NCI-H2029 treated with DMSO at 0.1 percent for 48 hours (cell line): ENCODE results near the gene SPRR2F.

Source experiments
- DNase-seq: peaks from one replicate; lab custom pipeline; 2025; lab: John Stamatoyannopoulos, UW

The SPRR2F gene

DNA sequence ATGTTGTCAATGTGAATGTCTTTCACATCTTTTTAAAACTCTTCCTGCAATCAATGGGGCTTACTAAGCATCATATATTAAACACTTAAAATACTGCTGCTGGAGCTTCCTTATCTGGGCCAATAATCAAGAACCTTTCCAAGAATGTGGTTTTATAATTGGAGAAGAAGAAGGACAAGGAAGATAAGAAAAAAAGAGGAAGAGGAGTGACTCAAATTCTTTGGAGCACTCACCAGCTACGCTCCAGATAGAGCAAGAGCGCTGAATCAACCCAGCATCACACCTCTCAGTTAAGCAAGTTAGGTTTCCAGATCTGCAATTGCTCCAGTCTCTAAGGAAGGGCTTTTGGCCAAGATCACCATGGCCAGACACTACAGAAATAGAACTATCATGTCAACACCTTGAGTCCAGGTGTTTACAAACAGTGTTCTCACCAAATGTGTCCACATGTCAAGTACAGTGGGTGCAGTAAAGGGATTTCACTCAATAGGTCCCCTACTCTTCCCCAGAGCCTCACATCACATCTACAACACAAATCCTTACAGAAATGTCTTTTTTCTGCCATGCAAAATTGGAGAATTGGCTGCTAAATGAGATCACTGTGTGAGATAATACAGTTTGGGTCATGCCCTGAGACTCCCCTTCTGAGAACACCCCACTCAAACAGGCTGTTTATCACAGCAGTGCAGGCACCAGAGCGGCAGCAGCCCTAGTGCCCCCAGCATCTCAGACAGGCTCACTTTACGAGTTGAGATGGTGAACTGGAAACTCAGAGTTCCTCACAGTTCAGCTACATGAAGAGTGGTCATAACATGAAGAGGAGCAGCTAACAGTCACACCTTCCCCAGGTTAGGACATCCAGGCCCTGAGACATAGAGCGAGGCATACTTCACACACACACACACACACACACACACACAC lies 40.2 kb downstream of the SPRR2F start:
- DNase-seq: no peak

DNA sequence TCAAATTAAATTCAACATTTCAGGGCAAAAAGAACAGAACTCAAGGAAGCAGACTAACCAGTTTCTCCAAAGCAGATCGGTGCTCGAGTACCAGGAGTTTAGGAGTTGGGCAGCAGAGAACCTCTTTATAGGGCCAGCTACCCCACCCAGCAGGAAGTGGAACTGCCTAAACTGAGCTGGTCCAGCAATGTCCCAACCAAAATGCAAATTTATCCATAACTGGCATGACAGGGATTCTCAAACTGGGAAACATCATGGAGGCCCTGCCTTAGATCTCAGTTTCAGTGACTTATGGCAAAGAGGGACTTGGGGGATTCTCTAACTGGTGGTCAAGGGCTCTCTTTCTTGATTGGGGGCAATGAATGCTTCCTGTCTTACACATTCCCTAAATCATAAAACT lies 41.8 kb downstream of the SPRR2F start, which contains the start of gene SPRR2B:
Gene SPRR2B, minus strand, starts transcription at position 101 of the 400 bp plus-strand sequence. CDS start 772 bp downstream, outside the sequence.
- DNase-seq: no peak

DNA sequence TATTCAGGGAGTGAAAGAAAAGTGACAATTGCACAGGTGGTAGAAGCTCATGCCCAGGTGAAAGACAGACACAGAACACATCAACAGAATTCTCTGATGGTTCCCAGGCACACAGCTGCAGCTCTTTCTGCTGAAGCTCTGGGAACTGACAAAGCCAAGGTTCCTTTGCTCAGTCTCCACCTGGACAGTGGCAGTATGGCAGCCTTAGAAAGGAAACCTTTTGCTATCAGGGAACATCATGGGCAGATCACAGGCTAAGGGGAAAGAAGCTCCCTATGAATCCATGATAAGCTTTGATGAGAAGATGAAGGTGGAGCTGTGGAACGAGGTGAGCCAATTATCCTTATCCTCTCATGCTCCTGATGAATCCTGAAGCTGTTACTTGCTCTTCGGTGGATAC lies 43.1 kb downstream of the SPRR2F start:
- no peak for DNase-seq
